ENCODE measurements around the gene RPUSD1. TPM values are rescaled to one million over a fixed set of nuclear protein-coding genes. Genes with fewer than 3 reads are reported as not detected.

Gene RPUSD1
- total and polyA plus RNA-seq, 9 donors: 11.1 to 18.6 (median 15.4) TPM; not detected in 1

DNA sequence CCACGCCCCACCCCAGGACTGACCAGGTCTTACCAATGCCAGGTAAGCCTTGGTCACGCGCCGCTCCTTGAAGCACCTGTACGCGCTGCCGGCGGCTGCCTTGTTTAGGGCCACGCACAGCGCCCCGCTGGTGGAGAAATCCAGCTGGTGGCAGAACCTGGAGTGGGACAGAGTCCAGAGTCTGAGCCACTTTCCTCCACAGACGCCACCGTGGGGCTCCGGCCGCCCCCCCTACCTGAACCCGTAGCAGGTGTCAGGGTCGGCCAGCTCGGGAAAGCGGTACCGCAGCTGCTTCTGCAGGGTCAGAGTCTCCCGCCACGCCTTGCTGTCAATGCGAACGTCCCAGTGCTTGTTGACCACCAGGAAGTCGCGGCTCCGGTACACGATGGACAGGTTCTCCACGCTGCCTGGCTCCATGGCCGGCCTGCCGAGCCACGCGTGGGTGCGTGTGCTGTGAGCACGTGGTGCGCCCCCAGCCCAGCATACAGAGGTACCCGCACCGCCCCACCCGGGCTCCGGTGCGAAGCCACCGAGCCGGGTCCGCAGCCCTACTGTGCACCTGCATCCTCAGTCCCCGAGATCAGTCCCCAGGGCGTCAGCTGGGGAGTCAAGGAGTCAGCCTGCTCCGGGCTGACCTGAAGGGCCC, 737 bp downstream of the RPUSD1 start:
- H3K27ac ChIP-seq: no peak overlapping the region
- peak in 1 of 5 donors; percentile 48 for DNase-seq
- no peaks in the 10 kb centered on the region for H3K36me3 ChIP-seq
- intact Hi-C loops (cut with DNase I): no loop called here
- H3K4me1 ChIP-seq (ENCODE audit: insufficient read depth): peaks cover 17% of the 10 kb centered on the region
- TF ChIP-seq, protein P1, sequence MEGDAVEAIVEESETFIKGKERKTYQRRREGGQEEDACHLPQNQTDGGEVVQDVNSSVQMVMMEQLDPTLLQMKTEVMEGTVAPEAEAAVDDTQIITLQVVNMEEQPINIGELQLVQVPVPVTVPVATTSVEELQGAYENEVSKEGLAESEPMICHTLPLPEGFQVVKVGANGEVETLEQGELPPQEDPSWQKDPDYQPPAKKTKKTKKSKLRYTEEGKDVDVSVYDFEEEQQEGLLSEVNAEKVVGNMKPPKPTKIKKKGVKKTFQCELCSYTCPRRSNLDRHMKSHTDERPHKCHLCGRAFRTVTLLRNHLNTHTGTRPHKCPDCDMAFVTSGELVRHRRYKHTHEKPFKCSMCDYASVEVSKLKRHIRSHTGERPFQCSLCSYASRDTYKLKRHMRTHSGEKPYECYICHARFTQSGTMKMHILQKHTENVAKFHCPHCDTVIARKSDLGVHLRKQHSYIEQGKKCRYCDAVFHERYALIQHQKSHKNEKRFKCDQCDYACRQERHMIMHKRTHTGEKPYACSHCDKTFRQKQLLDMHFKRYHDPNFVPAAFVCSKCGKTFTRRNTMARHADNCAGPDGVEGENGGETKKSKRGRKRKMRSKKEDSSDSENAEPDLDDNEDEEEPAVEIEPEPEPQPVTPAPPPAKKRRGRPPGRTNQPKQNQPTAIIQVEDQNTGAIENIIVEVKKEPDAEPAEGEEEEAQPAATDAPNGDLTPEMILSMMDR (IDR thresholded peaks at IDR 0.05): no peak
- TF ChIP-seq EP300 (IDR thresholded peaks at IDR 0.05): no peak
- TF ChIP-seq POLR2A (IDR thresholded peaks at IDR 0.05): no peak
- no peaks in the 10 kb centered on the region for H3K9me3 ChIP-seq
- H3K4me3 ChIP-seq: peak overlapping the region; percentile 88
- H3K27me3 ChIP-seq: no peaks in the 10 kb centered on the region
- 31 to 35% (median 31%) methylated on average over 45 to 47 of the region's 47 CpGs for WGBS, 3 donors

DNA sequence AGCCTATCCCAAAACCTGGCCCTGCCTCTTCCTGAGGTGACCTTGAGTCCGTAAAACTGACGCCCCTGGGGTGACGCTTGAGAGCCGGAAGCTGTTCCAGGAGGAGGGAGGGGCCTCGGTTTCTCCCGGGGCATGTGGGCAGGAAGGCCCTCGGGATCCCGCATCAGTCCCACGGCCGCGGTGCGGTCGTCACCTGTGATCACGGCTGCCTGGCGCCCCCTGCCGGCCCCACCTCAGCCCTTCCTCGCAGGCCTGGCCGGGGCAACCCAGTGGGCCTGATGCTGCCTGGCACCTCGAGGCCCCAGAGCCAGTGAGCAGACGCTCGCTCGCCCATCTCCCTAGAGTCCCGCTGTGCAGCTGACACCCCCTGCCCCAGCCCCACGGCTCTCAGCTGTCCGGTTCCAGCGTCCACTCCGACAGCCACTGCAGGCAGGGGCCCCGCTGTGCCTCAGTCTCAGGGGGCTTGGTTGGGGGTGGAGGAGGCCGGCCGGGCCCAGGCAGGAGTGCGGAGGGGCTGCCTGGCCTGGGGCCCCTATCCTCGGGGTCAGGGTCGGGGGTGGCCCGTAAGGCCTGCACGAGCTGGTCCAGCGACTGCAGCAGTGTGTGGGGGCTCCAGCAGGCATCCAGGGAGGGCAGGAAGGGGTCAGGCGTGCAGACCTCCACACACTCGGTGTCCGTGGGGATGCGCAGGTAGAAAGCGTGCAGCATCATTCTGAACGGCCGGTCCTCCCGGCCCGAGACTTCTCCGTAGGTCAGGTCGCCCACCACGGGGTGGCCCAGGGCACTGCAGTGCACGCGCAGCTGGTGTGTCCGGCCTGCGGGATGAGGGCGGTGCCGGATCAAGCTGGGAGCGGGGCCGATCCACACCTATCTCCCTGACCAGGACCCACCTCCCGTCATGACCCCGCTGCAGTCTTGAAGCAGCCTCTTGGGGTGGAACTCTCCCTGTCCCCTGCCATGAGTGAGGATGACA, 2.3 kb downstream of the RPUSD1 start:
- H3K4me3 ChIP-seq: no peak overlapping the region
- H3K4me1 ChIP-seq (ENCODE audit: insufficient read depth): peaks cover 17% of the 10 kb centered on the region
- no peaks in the 10 kb centered on the region for H3K36me3 ChIP-seq
- intact Hi-C loops (cut with DNase I): no loop called here
- 64 to 65% (median 65%) methylated on average over 58 of the region's 58 CpGs for WGBS, 3 donors
- TF ChIP-seq, protein P1 (IDR thresholded peaks at IDR 0.05): peak in 1 of 3 donors; percentile 9
- no peak for TF ChIP-seq POLR2A (IDR thresholded peaks at IDR 0.05)
- no peak for TF ChIP-seq EP300 (IDR thresholded peaks at IDR 0.05)
- no peak overlapping the region for H3K27ac ChIP-seq
- DNase-seq: peak; percentile 34 to 69 (median 51)
- H3K27me3 ChIP-seq: no peaks in the 10 kb centered on the region
- H3K9me3 ChIP-seq: no peaks in the 10 kb centered on the region

DNA sequence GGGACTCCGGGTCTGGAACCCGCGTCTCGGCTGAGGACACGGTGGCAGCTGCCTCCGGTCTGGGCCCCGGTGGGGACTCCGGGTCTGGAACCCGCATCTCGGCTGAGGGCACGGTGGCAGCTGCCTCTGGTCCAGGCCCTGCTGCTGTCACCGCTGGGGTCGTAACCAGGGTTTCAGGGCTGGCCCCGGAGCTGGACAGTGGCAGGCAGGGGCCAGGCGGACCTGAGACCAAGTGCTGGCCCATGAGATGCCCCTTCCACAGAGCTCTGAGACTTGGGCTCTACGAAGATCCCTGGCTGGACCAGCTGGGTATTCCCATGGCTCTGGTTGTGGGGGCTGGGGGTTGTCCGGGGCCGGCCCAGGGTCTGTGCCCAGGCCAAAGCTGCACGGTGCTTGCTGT, 3.8 kb downstream of the RPUSD1 start:
- intact Hi-C loops (cut with DNase I): no loop called here
- Histone ChIP-seq H3K36me3 (no peaks in the 10 kb centered on the region), H3K4me1 (ENCODE audit: insufficient read depth) (peaks cover 17% of the 10 kb centered on the region)

More for the DNA sequence above, 3.8 kb downstream of the RPUSD1 start:
- 79 to 87% (median 86%) methylated on average over 19 of the region's 19 CpGs for WGBS, 3 donors
- H3K27me3 ChIP-seq: no peaks in the 10 kb centered on the region
- H3K27ac ChIP-seq: no peak overlapping the region
- no peak overlapping the region for H3K4me3 ChIP-seq
- no peak for DNase-seq
- TF ChIP-seq EP300 (IDR thresholded peaks at IDR 0.05) (no peak), POLR2A (IDR thresholded peaks at IDR 0.05) (no peak)
- TF ChIP-seq, protein P1 (IDR thresholded peaks at IDR 0.05): no peak
- no peaks in the 10 kb centered on the region for H3K9me3 ChIP-seq
